Endothelial cell of coronary artery (primary cell): ENCODE measurements around the gene PFN2. TPM values are rescaled to one million over a fixed set of nuclear protein-coding genes. Genes with fewer than 3 reads are reported as not detected.

Experiments used
- total RNA-seq: library from RNA; depleted of rRNA; stranded (reverse); fragments of >200 nt; gene quantifications from 2 replicates; pipeline ENCODE4 v1.2.3, GENCODE V29; 2014

Gene PFN2
- 129 and 158 TPM in 2 replicates for total RNA-seq

GRCh38 chr3:149970716-149971402 is at the start of gene PFN2:
PFN2 (minus strand) TSS chr3:149970895; CDS start chr3:149970856, 39 bp downstream.

Other genes with a start within 250 kb of the PFN2 start
- gene COMMD2, start 218.4 kb downstream of the PFN2 start, total RNA-seq, result 21.4 and 27.6 TPM in 2 replicates
- gene ANKUB1, start 178.3 kb downstream of the PFN2 start, total RNA-seq, result not detected in 2 replicates
- 38.0 and 43.2 TPM in 2 replicates for gene RNF13, start 157.7 kb downstream of the PFN2 start, total RNA-seq